HG03571 (cell line): Measurements from ENCODE around the gene PRLR.
"Not testable (repeated sequence)": the region's sequence is repeated elsewhere in the genome, so short reads cannot be mapped to it uniquely, and the experiment has no call there.

Experiments
- ATAC-seq: cut with Tn5 transposase; IDR thresholded peaks from one replicate; pipeline ENCODE4 v1.9.1; 2021; ENCODE audit not compliant: unreplicated experiment

The PRLR gene

DNA sequence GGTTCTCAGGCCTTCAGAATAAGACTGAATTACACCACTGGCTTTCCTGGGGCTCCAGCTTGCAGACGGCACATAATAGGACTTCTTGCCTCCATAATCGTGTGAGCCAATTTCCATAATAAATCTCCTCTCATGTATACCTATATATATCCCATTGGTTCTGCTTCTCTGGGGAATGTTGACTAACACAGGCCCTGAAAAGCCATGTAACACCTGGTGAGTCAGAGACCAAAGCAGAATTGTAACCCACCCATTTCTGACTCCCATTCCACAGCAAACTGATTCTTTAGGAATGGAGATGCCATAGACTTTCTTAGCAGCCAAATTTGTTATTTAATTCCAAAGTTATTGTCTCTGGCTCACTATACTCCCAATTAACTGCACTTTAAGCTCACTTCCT is 97.1 kb downstream of the PRLR start:
- no peak for ATAC-seq

DNA sequence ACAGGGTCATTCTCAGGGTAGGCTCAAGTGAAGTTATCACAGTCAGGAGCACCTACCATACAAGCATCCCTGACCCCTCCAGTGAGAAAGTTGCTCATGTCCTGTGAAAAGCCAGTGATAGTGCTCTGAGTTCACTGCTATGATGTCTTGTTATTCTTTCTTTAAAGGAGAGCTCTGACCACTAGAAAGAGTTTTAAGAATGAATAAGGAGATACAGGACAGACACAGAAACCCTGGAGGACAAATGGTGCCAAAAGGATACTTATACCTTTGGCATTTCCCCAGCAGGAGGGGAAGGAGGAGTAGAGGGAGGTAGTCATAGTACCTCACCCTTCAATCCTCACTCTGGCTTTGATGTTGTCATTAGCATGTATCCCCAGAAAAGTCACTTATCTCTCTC is 98.6 kb downstream of the PRLR start:
- ATAC-seq, result no peak

GRCh38 chr5:35129921-35130485 is 100.3 kb downstream of the PRLR start:
- ATAC-seq, result no peak

GRCh38 chr5:35129276-35129675 is 101.0 kb downstream of the PRLR start:
- no peak for ATAC-seq

GRCh38 chr5:35127006-35127405 is 103.3 kb downstream of the PRLR start:
- no peak for ATAC-seq

GRCh38 chr5:35125746-35126145 is 104.5 kb downstream of the PRLR start:
- no peak for ATAC-seq

GRCh38 chr5:35124932-35125331 is 105.4 kb downstream of the PRLR start:
- ATAC-seq, result no peak

- no peak for ATAC-seq
Measured at GRCh38 chr5:35122819-35123218, 107.5 kb downstream of the PRLR start.

- no peak for ATAC-seq
Measured at GRCh38 chr5:35120715-35121114, 109.6 kb downstream of the PRLR start.

DNA sequence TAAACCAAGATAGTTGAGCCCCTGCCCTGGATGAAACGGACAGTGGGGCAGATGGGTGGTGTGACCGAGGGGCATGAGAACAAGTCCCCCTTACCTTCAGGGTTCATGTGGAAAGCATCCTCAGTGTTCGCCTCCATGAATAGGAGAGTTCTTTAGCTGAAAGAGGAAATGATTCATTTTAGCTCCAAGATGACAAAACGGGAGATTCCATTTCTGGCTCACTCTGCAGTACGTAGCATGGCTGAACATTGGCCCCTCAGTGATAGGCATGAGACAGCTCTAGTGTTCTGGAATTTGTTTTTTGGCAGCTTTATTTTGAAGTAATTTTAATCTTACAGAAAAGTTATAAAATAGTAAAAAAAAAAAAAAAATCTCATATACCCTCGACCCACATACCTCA is 112.3 kb downstream of the PRLR start:
- ATAC-seq, result no peak

- no peak for ATAC-seq
Measured at GRCh38 chr5:35115920-35116319, 114.4 kb downstream of the PRLR start.

DNA sequence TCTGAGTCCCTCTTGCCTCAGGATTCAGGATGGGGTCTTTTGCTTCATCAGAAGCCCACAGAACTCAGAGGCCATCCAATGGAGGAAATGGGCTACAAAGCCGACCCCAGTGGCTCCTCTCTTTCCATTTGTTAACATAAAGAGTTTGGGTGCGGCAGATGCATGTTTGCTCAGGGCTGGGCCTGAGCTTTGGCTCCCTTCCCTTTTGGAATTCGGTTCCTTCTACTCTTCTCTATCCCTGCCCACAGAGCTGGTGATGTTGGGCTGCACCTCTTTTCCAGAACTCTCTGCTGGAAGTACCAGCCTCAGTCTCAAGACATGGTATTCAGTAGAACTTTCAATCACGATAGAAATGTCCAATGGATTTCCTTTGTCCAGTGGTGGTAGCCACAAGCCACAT is 115.6 kb downstream of the PRLR start:
- ATAC-seq, result no peak

DNA sequence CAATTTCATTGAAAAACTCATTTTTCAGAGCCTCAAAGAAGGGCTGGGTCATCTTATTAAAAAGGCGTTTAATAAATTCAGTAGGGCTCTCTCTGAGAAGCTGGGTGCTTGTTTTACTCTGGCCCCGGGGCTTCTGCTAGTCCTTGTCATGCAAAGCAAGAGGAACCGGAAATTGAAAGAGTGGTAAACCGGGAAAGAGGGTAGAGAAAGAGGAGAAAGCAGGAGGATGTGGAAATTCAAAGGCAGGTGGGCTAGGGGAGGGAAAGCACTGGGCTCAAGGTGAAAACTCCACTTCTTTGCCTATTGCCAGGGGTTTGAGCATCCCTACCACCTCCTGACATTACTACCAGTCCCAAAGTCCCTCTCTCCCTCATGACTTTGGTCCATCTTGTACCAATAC is 118.0 kb downstream of the PRLR start:
- no peak for ATAC-seq

DNA sequence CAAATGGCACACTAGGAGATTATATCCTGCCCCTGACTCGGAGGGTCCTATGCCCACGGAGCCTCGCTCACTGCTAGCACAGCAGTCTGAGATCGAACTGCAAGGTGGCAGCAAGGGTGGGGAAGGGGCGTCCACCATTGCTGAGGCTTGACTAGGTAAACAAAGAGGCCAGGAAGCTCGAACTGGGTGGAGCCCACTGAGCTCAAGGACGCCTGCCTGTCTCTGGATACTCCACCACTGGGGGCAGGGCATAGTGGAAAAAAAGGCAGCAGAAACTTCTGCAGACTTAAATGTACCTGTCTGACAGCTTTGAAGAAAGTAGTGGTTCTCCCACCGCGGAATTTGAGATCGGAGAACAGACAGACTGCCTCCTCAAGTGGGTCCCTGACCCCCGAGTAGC is 125.7 kb downstream of the PRLR start:
- ATAC-seq, result not testable (repeated sequence)

DNA sequence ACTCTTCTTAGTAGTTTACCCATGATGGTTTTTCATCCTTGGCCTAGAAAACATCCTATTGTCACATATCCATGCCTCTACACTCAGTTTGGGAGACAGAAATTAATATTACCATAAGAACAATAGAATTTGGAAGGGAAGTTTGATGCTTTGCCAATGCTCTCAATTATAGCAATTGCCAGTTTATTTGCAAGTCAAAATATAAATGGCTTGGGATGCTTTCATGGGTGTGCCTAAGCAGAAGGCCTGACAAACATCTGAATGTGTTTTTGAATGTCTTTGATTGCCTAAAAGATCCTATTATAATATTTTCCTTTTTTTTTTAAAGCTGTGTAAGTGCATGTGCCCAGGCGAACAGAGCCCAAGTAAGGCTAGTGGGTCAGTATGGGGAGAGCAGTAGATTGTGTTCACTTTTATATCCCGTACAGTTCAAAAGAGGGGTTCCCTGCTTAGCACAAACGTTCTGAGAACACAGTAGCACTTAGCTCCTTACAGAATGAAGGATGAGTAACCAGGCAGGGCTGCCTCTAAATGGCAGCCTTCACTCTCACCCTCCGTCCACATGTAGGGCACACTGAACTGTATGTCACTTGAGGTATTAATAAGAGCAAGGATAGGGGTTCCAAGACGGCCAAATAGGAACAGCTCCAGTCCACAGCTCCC is 126.5 kb downstream of the PRLR start:
- ATAC-seq, result no peak

DNA sequence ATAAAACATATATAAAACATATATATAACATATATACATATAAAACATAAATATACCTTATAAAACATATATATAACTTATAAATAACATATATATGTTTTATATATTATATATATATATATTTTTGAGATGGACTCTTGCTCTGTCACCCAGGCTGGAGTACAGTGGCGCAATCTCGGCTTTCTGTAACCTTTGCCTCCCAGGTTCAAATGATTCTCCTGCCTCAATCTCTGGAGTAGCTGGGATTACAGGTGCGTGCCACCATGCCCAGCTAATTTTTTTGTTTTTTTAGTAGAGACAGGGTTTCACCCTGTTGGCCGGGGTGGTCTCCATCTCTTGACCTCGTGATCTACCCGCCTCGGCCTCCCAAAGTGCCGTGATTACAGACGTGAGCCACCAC is 128.6 kb downstream of the PRLR start:
- ATAC-seq, result not testable (repeated sequence)

DNA sequence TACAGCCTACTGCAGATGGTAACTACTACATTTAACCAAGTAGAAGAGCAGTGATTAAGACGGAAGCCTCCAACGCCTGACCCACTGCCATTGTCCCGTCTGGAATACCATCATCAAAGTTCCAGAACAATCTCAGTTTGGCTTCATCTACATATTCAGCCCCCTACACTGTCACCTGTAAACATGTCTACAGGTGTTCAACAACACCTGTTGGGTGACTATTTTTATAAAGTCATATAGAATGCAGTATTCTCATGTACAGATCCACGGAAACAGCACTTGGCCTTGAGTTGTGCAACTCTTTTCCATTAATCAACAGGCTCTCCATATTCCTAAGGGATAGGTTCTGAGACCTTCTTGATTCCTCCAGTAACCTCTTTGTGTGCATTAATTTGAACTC is 129.3 kb downstream of the PRLR start:
- ATAC-seq, result no peak

GRCh38 chr5:35098214-35098613 is 132.1 kb downstream of the PRLR start:
- ATAC-seq, result no peak

DNA sequence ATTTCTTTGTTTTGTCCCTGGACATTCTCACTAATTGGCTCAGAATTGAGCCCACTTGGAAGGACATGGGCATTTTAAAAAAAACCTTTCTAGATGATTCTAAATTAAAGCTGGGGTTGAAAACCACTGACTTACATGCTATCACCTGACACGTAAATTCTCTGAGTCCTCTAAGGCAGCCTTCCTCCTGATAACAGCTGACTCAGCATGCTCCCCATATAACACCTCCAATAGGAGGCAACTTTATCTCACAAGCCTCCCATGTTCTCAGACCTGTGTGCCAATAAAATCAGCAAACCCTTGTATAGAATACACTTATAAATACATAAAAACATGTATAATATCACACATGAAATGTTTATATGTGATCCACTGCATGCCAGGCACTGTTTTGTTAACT is 133.4 kb downstream of the PRLR start:
- no peak for ATAC-seq

DNA sequence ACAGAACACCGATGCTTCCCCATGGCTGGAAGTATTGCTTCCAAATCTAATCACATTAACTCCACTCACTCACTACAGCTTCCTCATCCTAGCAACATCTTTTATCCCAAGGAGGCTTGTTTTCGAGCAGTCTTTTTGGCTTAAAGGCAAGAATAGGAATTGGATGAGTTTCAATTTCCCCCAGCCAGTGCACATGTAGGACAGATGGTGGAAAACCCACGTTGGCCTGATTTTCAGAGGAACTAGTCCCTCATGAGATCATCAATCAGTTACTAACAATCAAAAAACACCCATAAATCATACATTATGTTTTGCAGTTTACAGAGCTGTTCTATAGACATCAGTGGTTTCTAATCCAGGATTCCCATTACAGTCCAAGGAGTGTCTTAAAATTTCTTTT is 134.1 kb downstream of the PRLR start:
- no peak for ATAC-seq

DNA sequence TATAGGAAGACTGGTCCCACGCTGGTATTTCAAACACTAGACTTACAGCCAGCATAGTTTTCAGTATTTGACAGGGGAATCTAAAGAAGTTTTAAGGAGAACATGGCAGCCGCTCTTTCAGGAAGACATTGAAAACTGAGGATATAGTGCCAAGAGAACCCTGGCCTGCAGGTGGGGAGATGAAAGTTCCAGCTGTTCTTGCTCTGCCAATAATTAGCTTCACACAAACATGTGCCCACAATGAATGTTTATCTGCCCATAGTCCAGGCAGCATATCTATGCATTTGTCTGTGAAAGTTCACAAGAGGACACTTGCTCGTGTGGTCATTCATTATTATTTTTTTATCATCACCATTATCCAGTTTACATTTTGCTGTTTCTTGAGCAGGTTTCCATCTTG is 134.9 kb downstream of the PRLR start:
- no peak for ATAC-seq

DNA sequence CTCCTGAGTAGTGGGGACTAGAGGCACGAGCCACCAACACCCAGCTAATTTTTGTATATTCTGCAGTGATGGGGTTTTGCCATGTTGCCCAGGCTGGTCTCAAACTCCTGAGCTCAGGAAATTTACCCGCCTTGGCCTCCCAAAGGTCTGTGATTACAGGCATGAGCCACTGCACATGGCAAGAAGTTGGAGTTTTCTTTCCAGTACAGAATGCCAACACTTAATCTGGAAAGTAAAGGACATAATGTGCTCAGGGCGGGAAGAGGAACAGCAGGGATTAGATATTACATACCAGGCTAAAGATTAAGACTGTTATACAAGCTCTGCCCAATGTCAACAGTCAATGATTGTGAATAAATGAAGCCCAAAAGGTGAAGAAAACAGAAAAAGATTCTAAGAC is 135.3 kb downstream of the PRLR start:
- no peak for ATAC-seq

GRCh38 chr5:35092703-35093102 is 137.6 kb downstream of the PRLR start:
- ATAC-seq, result no peak
